A549 (cell line): Measurements from ENCODE around the gene GABBR2. TPM values are rescaled to one million over a fixed set of nuclear protein-coding genes. Genes with fewer than 3 reads are reported as not detected.

ENCODE experiments used
- ATAC-seq, 2 experiments: fragments of 200-7000 bp in 1 of 2; fragments of >200 bp in 1 of 2; cut with Nextera tagmentation in 1 of 2; cut with Tn5 transposase in 1 of 2; 3 replicates each; pipeline versions ENCODE4 v1.8.0 to v1.9.1; 2018 to 2020; ENCODE audit warnings: mild to moderate bottlenecking in 1 of 2, moderate library complexity in 1 of 2
- CTCF ChIA-PET: fragments of 300-600 bp; sonication (Branson Sonifier 250); formaldehyde crosslinking; extraction: SDS; loops from one replicate; lab custom pipeline; 2021; ENCODE audit warnings: antibody characterized with exemption, inconsistent platforms; lab: Yijun Ruan, JAX
- POLR2A ChIA-PET: fragments of 350-600 bp; formaldehyde crosslinking; extraction: SDS; loops from one replicate; lab custom pipeline; 2021; ENCODE audit warnings: antibody characterized with exemption, inconsistent platforms; lab: Yijun Ruan, JAX
- DNase-seq, 2 experiments: peaks; one replicate each; pipeline versions ENCODE4 v3.0.0 to v3.0.0-alpha.2; 2011 to 2016; ENCODE audit warnings: low read depth in 1 of 2, low spot score in 1 of 2
- FAIRE-seq: peaks from 2 replicates; lab custom pipeline; 2011; peaks lifted over from hg19 to GRCh38; lab: Jason Lieb, UNC
- H3K27ac ChIP-seq, 2 experiments: fragments of >200 bp; sonication (Bioruptor Twin); formaldehyde crosslinking; 3 replicates each; pipeline ENCODE4 v1.5.1; 2016 to 2017
- H3K4me1 ChIP-seq: fragments of >200 bp; sonication (Bioruptor Twin); formaldehyde crosslinking; 3 replicates; pipeline ENCODE4 v1.6.1; 2016
- H3K4me2 ChIP-seq: fragments of >200 bp; sonication (Bioruptor Twin); formaldehyde crosslinking; 3 replicates; pipeline ENCODE4 v1.6.1; 2016
- H3K4me3 ChIP-seq: fragments of >200 bp; sonication (Bioruptor Twin); formaldehyde crosslinking; 3 replicates; pipeline ENCODE4 v1.5.1; 2016
- H3K9me3 ChIP-seq: fragments of >200 bp; sonication (Bioruptor Twin); formaldehyde crosslinking; 3 replicates; pipeline ENCODE4 v1.6.1; 2016
- ATOH8 ChIP-seq: fragments of 250-450 bp; sonication (Bioruptor Pico); IDR thresholded peaks from 2 replicates; pipeline ENCODE4 v1.5.0; 2020; ENCODE audit warnings: low read depth, mild to moderate bottlenecking, moderate library complexity
- CBX2 ChIP-seq: fragments of 200-600 bp; sonication (generic); IDR thresholded peaks from 2 replicates; pipeline ENCODE4 v1.6.1; 2016; ENCODE audit warnings: low read depth, mild to moderate bottlenecking, borderline replicate concordance
- CBX8 ChIP-seq: fragments of 200-600 bp; sonication (generic); IDR thresholded peaks from 2 replicates; pipeline ENCODE4 v1.6.1; 2016
- CEBPB ChIP-seq, 2 experiments: fragments of >200 bp in 1 of 2; sonication (Bioruptor Twin) in 1 of 2; formaldehyde crosslinking in 1 of 2; IDR thresholded peaks; 2 replicates each; pipeline ENCODE4 v1.6.1; 2012 to 2016
- E2F6 ChIP-seq: IDR thresholded peaks from 2 replicates; pipeline ENCODE4 v1.6.1; 2012; ENCODE audit warnings: low read depth, borderline replicate concordance
- ELK1 ChIP-seq: fragments of 150-350 bp; IDR thresholded peaks from 2 replicates; pipeline ENCODE4 v1.6.1; 2014; ENCODE audit warnings: low read depth, mild to moderate bottlenecking, low read length
- EP300 ChIP-seq, 2 experiments: fragments of >200 bp; sonication (Bioruptor Twin); formaldehyde crosslinking; IDR thresholded peaks; 2 replicates in 1 of 2; 3 replicates in 1 of 2; pipeline ENCODE4 v1.6.1; 2016 to 2017
- ESRRA ChIP-seq: fragments of 150-350 bp; IDR thresholded peaks from 2 replicates; pipeline ENCODE4 v1.6.1; 2014; ENCODE audit warnings: mild to moderate bottlenecking, low read length, borderline replicate concordance
- FOSB ChIP-seq: fragments of 250-450 bp; sonication (Bioruptor Pico); IDR thresholded peaks from 2 replicates; pipeline ENCODE4 v1.5.0; 2020; ENCODE audit warnings: mild to moderate bottlenecking, moderate library complexity
- HOXB5 ChIP-seq: fragments of 250-450 bp; sonication (Bioruptor Pico); IDR thresholded peaks from 2 replicates; pipeline ENCODE4 v1.5.0; 2020; ENCODE audit warnings: mild to moderate bottlenecking, moderate library complexity
- JUNB ChIP-seq: fragments of >200 bp; sonication (Bioruptor Twin); formaldehyde crosslinking; IDR thresholded peaks from 2 replicates; pipeline ENCODE4 v1.6.1; 2016
- KDM5A ChIP-seq: fragments of 200-600 bp; sonication (generic); IDR thresholded peaks from 2 replicates; pipeline ENCODE4 v1.6.1; 2016; ENCODE audit warnings: antibody characterized with exemption, mild to moderate bottlenecking
- PHF8 ChIP-seq: fragments of 200-600 bp; sonication (generic); IDR thresholded peaks from 2 replicates; pipeline ENCODE4 v1.6.1; 2016; ENCODE audit warnings: low read depth, mild to moderate bottlenecking, antibody characterized with exemption, moderate library complexity, borderline replicate concordance
- POLR2AphosphoS2 ChIP-seq: conservative IDR thresholded peaks from 2 replicates; pipeline ENCODE4 v1.6.1; 2012; ENCODE audit warnings: low read length, improper control_type of control experiment, inconsistent platforms
- RNF2 ChIP-seq: fragments of 200-600 bp; sonication (generic); IDR thresholded peaks from 2 replicates; pipeline ENCODE4 v1.6.1; 2016; ENCODE audit warnings: low read depth, mild to moderate bottlenecking, antibody characterized with exemption, moderate library complexity, borderline replicate concordance
- SREBF2 ChIP-seq: fragments of 450-650 bp; IDR thresholded peaks from 2 replicates; pipeline ENCODE4 v1.6.1; 2014; ENCODE audit warnings: mild to moderate bottlenecking, moderate library complexity
- TP53 ChIP-seq: fragments of 250-450 bp; sonication (Bioruptor Pico); IDR thresholded peaks from 2 replicates; pipeline ENCODE4 v1.5.0; 2021; ENCODE audit warnings: mild to moderate bottlenecking, moderate library complexity
- WGBS: methylation state at CpG from one replicate; pipeline ENCODE4 v1.1.6; 2017; ENCODE audit errors: missing lambda C conversion rate; 5-methylcytosine and 5-hydroxymethylcytosine counted together
- polyA plus RNA-seq, 4 experiments: library from polyadenylated mRNA; depleted of rRNA in 3 of 4; stranded (reverse); fragments of >200 nt; fragmentation: RNase III in 1 of 4; extraction: RNeasy Plus Mini Kit Qiagen cat#74134 plus additional on column Dnase treatment in 1 of 4; gene quantifications; 2 replicates in 3 of 4; 3 replicates in 1 of 4; pipeline ENCODE4 v1.2.3, GENCODE V29; 2011 to 2017

Gene GABBR2
- polyA plus RNA-seq, 2 of the 4 experiments (the other 2 are of a cell fraction): 0.08 to 0.57 TPM

- no peak for ATAC-seq
- ChIA-PET CTCF (interaction anchor here (1.1 kb wide), 1 partner anchor 149 kb away, joined by 3 read pairs; no protein-coding TSS in a partner anchor), POLR2A (no interaction called here)
- Histone ChIP-seq H3K4me2 (no peak overlapping the region), H3K27ac (no peak overlapping the region), H3K9me3 (peaks cover 8% of the 10 kb centered on the region; the same call in 2 of the 3 replicates), H3K4me1 (no peaks in the 10 kb centered on the region)
- 30% methylated on average over 6 of the region's 6 CpGs for WGBS
- TF ChIP-seq ESRRA (no peak), TP53 (no peak), E2F6 (no peak), HOXB5 (CRISPR knock-in tag) (no peak), SREBF2 (no peak), ELK1 (no peak), CBX8 (no peak)
- TF ChIP-seq, all 56 proteins: peak for 0
- FAIRE-seq: no peak
- no peak for DNase-seq
- no peak overlapping the region for H3K4me3 ChIP-seq
Observed at GRCh38 chr9:98339987-98340800, 368.5 kb downstream of the GABBR2 start.

GRCh38 chr9:98335661-98336060 is 373.1 kb downstream of the GABBR2 start:
- CTCF ChIA-PET: interaction anchor here (1.1 to 1.6 kb wide), 2 partner anchors 20 to 440 kb away, joined by 3 to 6 read pairs; no protein-coding TSS in a partner anchor
- Histone ChIP-seq H3K9me3 (peaks cover 8% of the 10 kb centered on the region; the same call in 2 of the 3 replicates), H3K27ac (no peak overlapping the region), H3K4me1 (no peaks in the 10 kb centered on the region; the same call in 2 of the 3 replicates), H3K4me3 (no peak overlapping the region), H3K4me2 (no peak overlapping the region)
- POLR2A ChIA-PET: no interaction called here
- DNase-seq (no peak), ATAC-seq (no peak), FAIRE-seq (no peak)
- TF ChIP-seq ELK1 (no peak), ATOH8 (CRISPR knock-in tag) (no peak), E2F6 (no peak), POLR2AphosphoS2 (no peak), HOXB5 (CRISPR knock-in tag) (no peak), PHF8 (no peak), CBX2 (no peak), EP300 (IDR thresholded peaks at IDR 0.05) (no peak), KDM5A (no peak), JUNB (no peak), RNF2 (no peak), FOSB (no peak), CEBPB (IDR thresholded peaks at IDR 0.05) (no peak)
- 18% methylated on average over 2 of the region's 2 CpGs for WGBS
